Neutrophil (primary cell): ENCODE results near the gene HOXB5.

Experiments used
- H3K27ac ChIP-seq: fragments of 200-600 bp; sonication (generic); 2 replicates; pipeline ENCODE4 v1.5.1; 2016; ENCODE audit warnings: mild to moderate bottlenecking, moderate library complexity
- H3K27me3 ChIP-seq: fragments of 200-600 bp; sonication (generic); 2 replicates; pipeline ENCODE4 v1.6.0; 2016; ENCODE audit warnings: mild to moderate bottlenecking
- H3K36me3 ChIP-seq: fragments of 200-600 bp; sonication (generic); 2 replicates; pipeline ENCODE4 v1.5.1; 2017
- H3K4me1 ChIP-seq, 2 experiments: fragments of 200-600 bp in 1 of 2; sonication (generic) in 1 of 2; 1 replicate in 1 of 2; 2 replicates in 1 of 2; pipeline versions ENCODE4 v1.5.1 to v1.6.1; 2013 to 2016; ENCODE audit warnings: low read depth in 1 of 2, low read length in 1 of 2, mild to moderate bottlenecking in 1 of 2, moderate library complexity in 1 of 2; ENCODE audit not compliant: control insufficient read depth in 1 of 2, insufficient read depth in 1 of 2
- H3K4me3 ChIP-seq, 2 experiments: fragments of 200-600 bp in 1 of 2; sonication (generic) in 1 of 2; 1 replicate in 1 of 2; 2 replicates in 1 of 2; pipeline ENCODE4 v1.5.1; 2013 to 2016; ENCODE audit warnings: low read depth in 1 of 2, low read length in 1 of 2, mild to moderate bottlenecking in 1 of 2, moderate library complexity in 1 of 2
- H3K9me3 ChIP-seq: fragments of 200-600 bp; sonication (generic); 2 replicates; pipeline ENCODE4 v1.5.1; 2016
- CTCF ChIP-seq: fragments of 200-600 bp; sonication (generic); IDR thresholded peaks from 2 replicates; pipeline ENCODE4 v1.5.1; 2016; ENCODE audit warnings: antibody characterized with exemption

The HOXB5 gene

GRCh38 chr17:48630009-48630924 lies 36.7 kb upstream of the HOXB5 start:
- no peaks in the 10 kb centered on the region for H3K36me3 ChIP-seq
- no peak for TF ChIP-seq CTCF
- H3K27ac ChIP-seq = no peak overlapping the region
- H3K4me1 ChIP-seq = peaks cover 0 to 6% of the 10 kb centered on the region in 2 experiments
- peaks cover 100% of the 10 kb centered on the region for H3K27me3 ChIP-seq
- H3K9me3 ChIP-seq = no peaks in the 10 kb centered on the region
- no peak overlapping the region for H3K4me3 ChIP-seq

- Histone ChIP-seq H3K36me3 (no peaks in the 10 kb centered on the region), H3K27me3 (peaks cover 100% of the 10 kb centered on the region), H3K4me3 (no peak overlapping the region), H3K27ac (no peak overlapping the region), H3K4me1 (peaks cover 0 to 6% of the 10 kb centered on the region in 2 experiments), H3K9me3 (no peaks in the 10 kb centered on the region)
- no peak for TF ChIP-seq CTCF
Measured at GRCh38 chr17:48629411-48629759, 35.8 kb upstream of the HOXB5 start.

- Histone ChIP-seq H3K27ac (no peak overlapping the region), H3K9me3 (no peaks in the 10 kb centered on the region)
- no peak for TF ChIP-seq CTCF
Measured at GRCh38 chr17:48628649-48629410, 35.3 kb upstream of the HOXB5 start.

GRCh38 chr17:48627623-48628521 lies 34.3 kb upstream of the HOXB5 start:
- no peaks in the 10 kb centered on the region for H3K36me3 ChIP-seq
- TF ChIP-seq CTCF = no peak

More at GRCh38 chr17:48628649-48629410, 35.3 kb upstream of the HOXB5 start:
- Histone ChIP-seq H3K4me1 (peaks cover 0 to 6% of the 10 kb centered on the region in 2 experiments), H3K36me3 (no peaks in the 10 kb centered on the region), H3K27me3 (peaks cover 100% of the 10 kb centered on the region), H3K4me3 (no peak overlapping the region)

DNA sequence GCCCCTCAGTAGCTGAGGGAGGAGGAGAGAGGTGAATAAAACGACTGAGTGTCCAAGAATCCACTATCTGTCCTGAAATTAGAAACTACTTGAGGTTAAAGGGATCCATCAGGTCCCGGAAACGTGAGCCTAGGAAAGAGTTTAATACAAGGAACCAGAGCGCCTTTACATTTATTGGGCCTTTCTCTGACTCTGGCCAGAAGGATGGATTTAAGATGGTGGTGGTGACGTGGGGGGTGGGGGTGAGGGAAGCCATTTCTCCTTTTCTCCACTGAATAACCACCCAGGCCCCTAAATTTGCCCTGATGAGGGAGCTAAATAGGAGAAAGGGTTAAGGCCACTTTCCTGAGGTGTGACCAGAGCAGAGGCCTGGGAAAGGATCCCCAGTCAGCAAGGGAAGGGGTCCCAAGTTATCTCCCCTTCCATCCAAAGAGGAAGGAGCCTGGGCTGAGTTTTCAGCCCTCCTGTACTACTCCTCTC lies 33.6 kb upstream of the HOXB5 start:
- Histone ChIP-seq H3K27me3 (peaks cover 100% of the 10 kb centered on the region), H3K4me1 (peaks cover 0 to 6% of the 10 kb centered on the region in 2 experiments), H3K4me3 (no peak overlapping the region), H3K9me3 (no peaks in the 10 kb centered on the region), H3K27ac (no peak overlapping the region), H3K36me3 (no peaks in the 10 kb centered on the region)
- TF ChIP-seq CTCF = no peak

More at GRCh38 chr17:48627623-48628521, 34.3 kb upstream of the HOXB5 start:
- H3K4me3 ChIP-seq = no peak overlapping the region
- no peak overlapping the region for H3K27ac ChIP-seq
- H3K4me1 ChIP-seq = peaks cover 0 to 6% of the 10 kb centered on the region in 2 experiments
- no peaks in the 10 kb centered on the region for H3K9me3 ChIP-seq
- peaks cover 100% of the 10 kb centered on the region for H3K27me3 ChIP-seq
